Measurements from ENCODE around the gene ACOT11.

Gene ACOT11

DNA sequence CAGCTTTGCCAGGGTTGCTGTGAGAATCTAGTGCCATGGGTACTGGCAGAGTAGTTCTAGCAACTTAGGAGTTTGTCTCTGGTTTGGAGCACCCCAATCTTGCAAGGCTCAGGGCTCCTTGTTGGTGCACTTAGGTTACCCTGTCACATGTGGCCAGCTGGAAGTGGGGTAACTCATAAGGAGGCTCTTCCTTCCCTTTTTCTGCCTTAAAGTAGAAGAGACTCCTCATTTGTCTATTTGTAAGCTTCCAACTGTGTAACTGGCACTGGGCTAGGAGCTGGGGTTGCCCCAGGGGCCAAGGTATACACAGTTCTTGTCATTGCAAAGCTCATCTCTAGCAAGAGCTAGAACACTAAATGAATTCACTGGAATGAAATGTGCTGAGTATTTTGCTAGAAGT, 104.1 kb downstream of the ACOT11 start:
- no peak for DNase-seq

- no peak for DNase-seq
Observed at GRCh38 chr1:54653036-54653435, 105.0 kb downstream of the ACOT11 start.

- DNase-seq: no peak
Observed at GRCh38 chr1:54658164-54658913, 110.3 kb downstream of the ACOT11 start.
